Common myeloid progenitor, CD34-positive (primary cell): Measurements from ENCODE around the gene FRK.

Experiments used
- CTCF ChIA-PET: fragments of 350-600 bp; sonication (Branson Sonifier 250); formaldehyde crosslinking; loops from one replicate; lab custom pipeline; 2021; ENCODE audit warnings: antibody characterized with exemption; lab: Charles Lee
- POLR2A ChIA-PET: fragments of 350-600 bp; sonication (Branson Sonifier 250); formaldehyde crosslinking; loops from one replicate; lab custom pipeline; 2021; ENCODE audit warnings: antibody characterized with exemption; lab: Charles Lee
- DNase-seq, 3 donors: peaks; one replicate each; pipeline versions ENCODE4 v3.0.0 to v3.0.0-alpha.2; 2013
- H3K27ac ChIP-seq, 2 experiments: 1 replicate in 1 of 2; 2 replicates in 1 of 2; pipeline ENCODE4 v1.7.0; 2013; ENCODE audit warnings: inconsistent platforms in 2 of 2, low read length in 2 of 2, mild to moderate bottlenecking in 2 of 2, low read depth in 1 of 2, moderate library complexity in 1 of 2; ENCODE audit not compliant: severe bottlenecking in 2 of 2, insufficient read depth in 1 of 2, poor library complexity in 1 of 2
- H3K27me3 ChIP-seq, 5 experiments: replicated peaks in 2 of 5; 1 replicate in 3 of 5; 2 replicates in 2 of 5; pipeline versions ENCODE4 v1.6.1 to v1.7.0; 2013; ENCODE audit warnings: low read length in 4 of 5, mild to moderate bottlenecking in 2 of 5, moderate library complexity in 2 of 5, inconsistent platforms in 1 of 5; ENCODE audit not compliant: insufficient read depth in 5 of 5, control insufficient read depth in 4 of 5
- H3K36me3 ChIP-seq, 4 experiments: 1 replicate in 2 of 4; 2 replicates in 2 of 4; pipeline versions ENCODE4 v1.6.1 to v1.7.0; 2013; ENCODE audit warnings: low read length in 3 of 4, control low read depth in 1 of 4, mild to moderate bottlenecking in 1 of 4; ENCODE audit not compliant: control insufficient read depth in 4 of 4, insufficient read depth in 4 of 4
- H3K4me1 ChIP-seq, 4 experiments: 1 replicate in 3 of 4; 2 replicates in 1 of 4; pipeline versions ENCODE4 v1.6.1 to v1.7.1; 2013; ENCODE audit warnings: low read length in 3 of 4, mild to moderate bottlenecking in 3 of 4, control low read depth in 1 of 4, inconsistent platforms in 1 of 4, moderate library complexity in 1 of 4; ENCODE audit not compliant: control insufficient read depth in 4 of 4, insufficient read depth in 4 of 4; ENCODE audit errors: control extremely low read depth in 1 of 4
- H3K4me3 ChIP-seq, 7 experiments: 1 replicate in 4 of 7; 2 replicates in 3 of 7; pipeline versions ENCODE4 v1.5.1 to v1.7.0; 2013; ENCODE audit warnings: mild to moderate bottlenecking in 7 of 7, low read length in 6 of 7, moderate library complexity in 6 of 7, inconsistent platforms in 2 of 7, low read depth in 2 of 7, control low read depth in 1 of 7; ENCODE audit not compliant: insufficient read depth in 4 of 7, control insufficient read depth in 1 of 7; ENCODE audit errors: extremely low read depth in 1 of 7
- H3K9me3 ChIP-seq, 5 experiments: 1 replicate in 4 of 5; 2 replicates in 1 of 5; pipeline versions ENCODE4 v1.6.1 to v1.7.1; 2013; ENCODE audit warnings: low read length in 4 of 5, mild to moderate bottlenecking in 2 of 5, inconsistent platforms in 1 of 5, low read depth in 1 of 5, moderate library complexity in 1 of 5; ENCODE audit not compliant: control insufficient read depth in 4 of 5, insufficient read depth in 2 of 5; ENCODE audit errors: control extremely low read depth in 1 of 5
- WGBS: methylation state at CpG from one replicate; pipeline ENCODE4 v1.1.5; 2013; ENCODE audit not compliant: insufficient coverage; 5-methylcytosine and 5-hydroxymethylcytosine counted together

Gene FRK

GRCh38 chr6:116064666-116065065 is 4.0 kb upstream of the FRK start:
- Histone ChIP-seq H3K4me1 (peaks cover 0 to 6% (median 0%) of the 10 kb centered on the region in 4 experiments), H3K27me3 (no peaks in the 10 kb centered on the region), H3K36me3 (no peaks in the 10 kb centered on the region), H3K4me3 (no peak overlapping the region), H3K9me3 (no peaks in the 10 kb centered on the region), H3K27ac (no peak overlapping the region)
- DNase-seq, result no peak
- ChIA-PET POLR2A (no interaction called here), CTCF (no interaction called here)

- POLR2A ChIA-PET, result no interaction called here
- CTCF ChIA-PET, result interaction anchor here (0.7 kb wide), 1 partner anchor 54 kb away, joined by 3 read pairs; no protein-coding TSS in a partner anchor
- DNase-seq, result no peak
Observed at GRCh38 chr6:116062496-116062895, 1.8 kb upstream of the FRK start.

GRCh38 chr6:116059713-116060571 is 749 bp downstream of the FRK start:
- H3K9me3 ChIP-seq, result no peaks in the 10 kb centered on the region
- POLR2A ChIA-PET, result no interaction called here
- WGBS, result 88% methylated on average over 7 of the region's 13 CpGs
- CTCF ChIA-PET, result no interaction called here
- DNase-seq, result peak in 2 of 3 donors; percentile 11 to 17
- peaks cover 0 to 11% (median 0%) of the 10 kb centered on the region in 4 experiments for H3K4me1 ChIP-seq
- H3K27ac ChIP-seq, result no peak overlapping the region
- no peaks in the 10 kb centered on the region for H3K36me3 ChIP-seq
- H3K27me3 ChIP-seq, result no peaks in the 10 kb centered on the region
- H3K4me3 ChIP-seq, result no peak overlapping the region

More at GRCh38 chr6:116062496-116062895, 1.8 kb upstream of the FRK start:
- Histone ChIP-seq H3K36me3 (no peaks in the 10 kb centered on the region), H3K4me1 (peaks cover 0 to 11% (median 0%) of the 10 kb centered on the region in 4 experiments), H3K4me3 (no peak overlapping the region), H3K27me3 (no peaks in the 10 kb centered on the region), H3K27ac (no peak overlapping the region), H3K9me3 (no peaks in the 10 kb centered on the region)
- 100% methylated on average over 3 of the region's 4 CpGs for WGBS

GRCh38 chr6:116057766-116058165 is 2.9 kb downstream of the FRK start:
- no peaks in the 10 kb centered on the region for H3K9me3 ChIP-seq
- POLR2A ChIA-PET, result no interaction called here
- no peaks in the 10 kb centered on the region for H3K27me3 ChIP-seq
- CTCF ChIA-PET, result no interaction called here
- peaks cover 0 to 11% (median 0%) of the 10 kb centered on the region in 4 experiments for H3K4me1 ChIP-seq
- H3K36me3 ChIP-seq, result no peaks in the 10 kb centered on the region
- H3K4me3 ChIP-seq, result no peak overlapping the region
- H3K27ac ChIP-seq, result no peak overlapping the region
- no peak for DNase-seq
- WGBS, result 100% methylated on average over 1 of the region's 2 CpGs

- Histone ChIP-seq H3K36me3 (no peaks in the 10 kb centered on the region), H3K27me3 (no peaks in the 10 kb centered on the region), H3K4me1 (peaks cover 0 to 11% (median 0%) of the 10 kb centered on the region in 4 experiments), H3K27ac (no peak overlapping the region), H3K4me3 (no peak overlapping the region), H3K9me3 (no peaks in the 10 kb centered on the region)
- WGBS, result no CpG with 5 or more reads among the region's 1 CpG
- ChIA-PET CTCF (no interaction called here), POLR2A (no interaction called here)
- no peak for DNase-seq
Observed at GRCh38 chr6:116055513-116055912, 5.2 kb downstream of the FRK start.

- ChIA-PET POLR2A (no interaction called here), CTCF (no interaction called here)
- Histone ChIP-seq H3K27ac (no peak overlapping the region), H3K4me3 (no peak overlapping the region), H3K36me3 (no peaks in the 10 kb centered on the region), H3K4me1 (no peaks in the 10 kb centered on the region), H3K27me3 (no peaks in the 10 kb centered on the region), H3K9me3 (no peaks in the 10 kb centered on the region)
- no CpG with 5 or more reads among the region's 3 CpGs for whole genome bisulfite sequencing
- DNase-seq, result no peak
Observed at GRCh38 chr6:116051244-116051643, 9.4 kb downstream of the FRK start.

- no peaks in the 10 kb centered on the region for H3K9me3 ChIP-seq
- H3K27me3 ChIP-seq, result no peaks in the 10 kb centered on the region
- H3K4me3 ChIP-seq, result no peak overlapping the region
- WGBS, result no CpG with 5 or more reads among the region's 1 CpG
- no peaks in the 10 kb centered on the region for H3K4me1 ChIP-seq
- CTCF ChIA-PET, result no interaction called here
- POLR2A ChIA-PET, result no interaction called here
- no peaks in the 10 kb centered on the region for H3K36me3 ChIP-seq
- DNase-seq, result no peak
- no peak overlapping the region for H3K27ac ChIP-seq
Observed at GRCh38 chr6:116050737-116051136, 10.0 kb downstream of the FRK start.
